Frontal cortex (tissue), 4 donors: Measurements from ENCODE around the gene PRR35. TPM values are rescaled to one million over a fixed set of nuclear protein-coding genes. Genes with fewer than 3 reads are reported as not detected.
A peak's percentile ranks its signal among the peaks of the same experiment; 100 is the strongest.

ENCODE experiments used
- DNase-seq, 2 donors: peaks; one replicate each; pipeline ENCODE4 v3.0.0; 2012; ENCODE audit warnings: low spot score in 2 of 2
- FAIRE-seq: peaks from 2 replicates; lab custom pipeline; 2012; peaks lifted over from hg19 to GRCh38; lab: Jason Lieb, UNC
- total RNA-seq: library from RNA; depleted of rRNA; stranded (reverse); fragments of >200 nt; gene quantifications from one replicate; pipeline ENCODE4 v1.2.3, GENCODE V29; 2014
- donor health status: control.
- donor health status: control.
- donor health status: control.

The PRR35 gene
- total RNA-seq, 1 donor from 2014 or later, result not detected

- FAIRE-seq, result no peak
- peak; percentile 91 to 96 for DNase-seq
Measured at GRCh38 chr16:527015-527903, 32.9 kb upstream of the PRR35 start, which contains the start of gene CAPN15. TSS of gene CAPN15 (plus strand) at chr16:527712. CDS start at chr16:546839, 19,127 bp downstream.

DNA sequence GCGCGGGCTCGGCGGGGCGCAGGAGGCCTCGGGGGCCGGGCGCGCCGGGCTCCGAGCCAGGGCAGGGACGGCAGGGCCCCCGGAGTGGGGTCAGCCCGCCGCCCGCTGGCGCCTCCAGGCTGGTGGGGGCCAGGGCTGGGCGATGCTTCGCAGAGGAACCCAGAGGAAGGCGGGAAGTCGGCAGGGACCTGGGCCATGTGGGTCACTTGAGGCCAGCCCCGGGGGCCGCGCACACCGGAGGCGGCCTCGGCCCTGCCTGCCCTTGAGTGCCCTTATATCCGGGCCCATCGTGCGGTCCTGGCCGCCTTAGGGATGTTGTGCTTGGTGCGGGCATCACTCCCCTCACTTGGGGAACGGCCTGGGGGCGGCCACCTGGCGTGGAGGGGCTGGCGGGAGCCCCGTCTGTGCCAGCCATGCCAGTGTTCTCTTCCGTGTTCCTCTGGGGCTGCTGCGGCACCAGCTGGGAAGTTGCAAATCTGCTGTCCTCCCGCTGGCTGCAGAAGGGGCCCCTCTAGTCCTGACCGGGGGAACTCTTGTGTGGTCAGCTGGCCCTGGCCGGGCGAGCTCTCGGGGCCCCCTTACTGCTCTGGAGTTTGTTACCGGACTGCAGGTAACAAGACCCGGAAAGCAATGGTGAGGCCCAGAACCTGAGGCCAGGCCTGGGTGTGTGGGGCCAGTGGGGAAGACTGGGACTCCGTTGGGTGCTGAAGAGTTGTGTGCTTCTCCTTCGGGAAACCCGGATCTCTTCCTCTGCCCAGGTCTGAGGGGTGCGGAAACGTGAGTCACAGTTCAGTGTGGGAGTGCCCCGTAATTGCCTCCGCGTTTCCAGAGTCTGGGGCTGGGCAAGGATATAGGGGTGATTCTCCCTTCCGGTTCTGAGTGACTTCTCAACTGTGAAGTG, 31.8 kb upstream of the PRR35 start:
- FAIRE-seq, result no peak
- no peak for DNase-seq

GRCh38 chr16:529012-529575, 31.1 kb upstream of the PRR35 start:
- FAIRE-seq, result no peak

DNA sequence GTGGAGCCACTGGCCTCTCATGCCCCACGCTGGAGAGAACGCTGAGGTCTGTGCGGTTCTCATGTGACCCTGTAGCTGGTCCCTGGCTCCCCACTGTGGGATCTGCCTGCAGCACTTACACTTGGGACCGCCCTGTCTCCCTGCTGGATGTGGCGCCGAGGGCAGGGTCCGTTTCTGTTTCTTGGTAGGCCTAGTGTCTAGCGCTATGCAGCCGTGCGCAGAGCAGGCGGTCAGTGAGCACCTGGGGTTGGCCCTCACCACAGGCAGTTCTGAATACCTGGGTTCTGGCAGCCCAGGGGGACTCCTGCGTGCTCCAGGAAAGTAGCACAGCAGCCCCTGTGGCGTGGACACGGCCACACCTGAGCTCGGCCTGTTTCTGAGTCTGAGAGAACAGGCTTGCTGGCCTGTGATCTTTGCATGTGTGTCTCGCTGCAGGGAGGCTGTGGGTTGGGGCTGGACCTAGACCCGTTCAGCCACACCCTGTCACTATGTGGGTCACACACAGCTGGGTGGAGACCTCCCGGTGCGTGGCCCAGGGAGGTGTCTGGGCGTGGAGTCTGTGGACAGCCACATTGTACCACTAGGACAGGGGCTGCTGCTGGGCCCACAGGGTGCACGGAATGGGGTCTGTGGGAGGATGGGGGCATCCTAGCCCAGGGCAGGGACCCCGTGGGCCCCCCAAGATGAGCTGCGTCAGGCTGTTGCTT, 29.9 kb upstream of the PRR35 start:
- DNase-seq, result no peak
- FAIRE-seq, result no peak

More at GRCh38 chr16:529012-529575, 31.1 kb upstream of the PRR35 start:
- DNase-seq, result no peak

DNA sequence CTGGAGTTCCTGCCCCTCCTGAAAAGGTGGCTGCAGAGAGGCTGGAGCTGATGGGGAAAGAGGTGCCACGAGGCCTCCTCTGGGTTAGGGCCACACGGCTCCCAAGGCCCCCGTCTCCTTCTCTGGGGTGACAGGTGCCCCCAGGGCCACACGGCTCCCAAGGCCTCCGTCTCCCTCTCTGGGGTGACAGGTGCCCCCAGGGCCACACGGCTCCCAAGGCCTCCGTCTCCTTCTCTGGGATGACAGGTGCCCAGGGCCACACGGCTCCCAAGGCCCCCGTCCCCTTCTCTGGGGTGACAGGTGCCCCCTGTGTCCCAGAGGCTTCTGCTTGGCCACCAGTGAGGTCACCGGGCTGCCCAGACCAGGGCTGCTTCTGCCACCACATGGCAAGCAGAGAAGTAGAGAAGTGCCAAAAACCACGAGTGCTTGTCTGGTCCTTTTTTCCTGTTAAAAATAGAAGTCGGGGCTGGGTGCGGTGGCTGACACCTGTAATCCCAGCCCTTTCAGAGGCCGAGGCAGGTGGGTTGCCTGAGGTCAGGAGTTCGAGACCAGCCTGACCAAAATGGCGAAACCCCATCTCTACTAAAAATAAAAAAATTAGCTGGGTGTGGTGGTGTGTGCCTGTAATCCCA, 28.6 kb upstream of the PRR35 start:
- FAIRE-seq, result no peak
- no peak for DNase-seq

GRCh38 chr16:533391-534123, 26.6 kb upstream of the PRR35 start:
- FAIRE-seq (no peak), DNase-seq (no peak)

- DNase-seq, result no peak
- no peak for FAIRE-seq
Measured at GRCh38 chr16:534135-534534, 26.1 kb upstream of the PRR35 start.

DNA sequence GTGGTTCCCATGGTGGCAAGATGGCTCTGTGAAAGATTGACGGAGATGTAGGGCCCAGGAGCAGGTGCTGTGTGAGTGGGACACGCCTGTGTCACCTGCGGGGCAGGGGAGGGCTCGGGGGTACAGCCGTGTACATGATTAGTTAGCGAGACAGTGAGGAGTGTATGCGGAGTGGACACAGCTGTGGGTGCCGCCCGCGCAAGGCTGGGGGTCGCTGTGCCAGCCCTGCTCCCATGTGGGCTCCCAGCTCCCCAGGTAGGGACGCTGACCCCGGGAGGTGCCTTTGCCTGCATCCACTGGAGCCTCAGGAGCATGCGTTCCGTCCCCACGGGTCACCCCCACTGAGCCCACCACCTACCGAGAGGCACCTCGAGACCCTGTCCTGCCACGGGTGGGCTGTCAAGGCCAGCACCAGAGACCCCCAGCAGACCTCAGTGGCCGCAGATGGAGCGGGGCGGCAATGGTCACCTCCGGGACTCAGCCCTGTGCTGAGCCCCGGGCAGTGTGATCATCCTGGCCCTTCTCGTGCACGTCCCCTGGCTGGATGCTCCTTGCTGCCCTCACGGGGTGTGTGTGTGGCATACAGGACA, 25.2 kb upstream of the PRR35 start:
- DNase-seq (no peak), FAIRE-seq (no peak)

- DNase-seq (no peak), FAIRE-seq (no peak)
Measured at GRCh38 chr16:535446-536405, 24.5 kb upstream of the PRR35 start.

GRCh38 chr16:536746-537145, 23.4 kb upstream of the PRR35 start:
- DNase-seq (no peak), FAIRE-seq (no peak)

DNA sequence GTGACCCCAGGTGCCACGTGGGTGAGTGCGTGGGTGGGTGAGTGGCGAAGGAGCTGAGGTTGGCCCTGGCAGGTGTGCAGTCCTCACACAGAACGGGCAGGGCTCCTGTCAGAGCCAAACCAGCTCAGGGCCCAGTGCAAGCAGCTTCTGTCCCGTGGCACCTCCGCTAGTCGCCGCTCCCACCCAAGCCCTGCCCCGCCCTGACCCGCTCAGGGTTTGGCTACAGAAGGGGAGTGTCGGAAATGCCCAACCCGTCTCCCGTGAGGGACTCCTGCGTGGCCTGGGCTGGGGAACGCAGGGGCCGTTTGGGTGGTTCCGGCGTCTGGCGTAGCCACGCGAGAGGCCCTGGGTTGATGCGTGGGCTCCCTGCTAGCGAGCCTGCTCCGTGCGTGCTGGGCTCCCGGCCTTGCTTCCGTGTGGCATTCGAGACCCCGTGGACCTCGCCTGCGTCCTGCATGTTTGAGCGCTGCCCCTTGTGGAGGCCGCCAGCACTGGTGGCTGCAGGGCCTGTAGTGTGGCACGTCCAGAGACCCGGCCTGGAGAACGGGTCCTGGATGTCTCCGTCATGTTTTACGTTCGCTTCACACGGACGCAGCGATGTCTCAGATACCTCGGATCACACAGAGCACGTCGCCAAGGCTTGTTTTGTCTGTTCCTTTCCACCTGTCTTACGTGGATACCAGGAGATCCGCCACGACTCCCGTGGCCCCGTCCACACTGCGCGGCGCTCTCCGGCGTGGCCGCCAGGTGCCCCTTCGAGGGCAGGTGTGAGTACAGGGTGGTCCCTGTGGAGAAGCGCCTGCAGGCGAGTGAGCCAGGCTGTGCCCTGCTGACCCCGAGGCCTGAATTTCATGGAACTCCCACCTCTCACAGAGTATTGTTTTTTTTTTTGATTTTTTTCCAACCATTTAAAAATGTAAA, 22.5 kb upstream of the PRR35 start:
- DNase-seq (no peak), FAIRE-seq (no peak)

GRCh38 chr16:539901-540530, 20.2 kb upstream of the PRR35 start:
- FAIRE-seq (no peak), DNase-seq (no peak)

- FAIRE-seq, result no peak
- no peak for DNase-seq
Measured at GRCh38 chr16:540645-541340, 19.4 kb upstream of the PRR35 start.

DNA sequence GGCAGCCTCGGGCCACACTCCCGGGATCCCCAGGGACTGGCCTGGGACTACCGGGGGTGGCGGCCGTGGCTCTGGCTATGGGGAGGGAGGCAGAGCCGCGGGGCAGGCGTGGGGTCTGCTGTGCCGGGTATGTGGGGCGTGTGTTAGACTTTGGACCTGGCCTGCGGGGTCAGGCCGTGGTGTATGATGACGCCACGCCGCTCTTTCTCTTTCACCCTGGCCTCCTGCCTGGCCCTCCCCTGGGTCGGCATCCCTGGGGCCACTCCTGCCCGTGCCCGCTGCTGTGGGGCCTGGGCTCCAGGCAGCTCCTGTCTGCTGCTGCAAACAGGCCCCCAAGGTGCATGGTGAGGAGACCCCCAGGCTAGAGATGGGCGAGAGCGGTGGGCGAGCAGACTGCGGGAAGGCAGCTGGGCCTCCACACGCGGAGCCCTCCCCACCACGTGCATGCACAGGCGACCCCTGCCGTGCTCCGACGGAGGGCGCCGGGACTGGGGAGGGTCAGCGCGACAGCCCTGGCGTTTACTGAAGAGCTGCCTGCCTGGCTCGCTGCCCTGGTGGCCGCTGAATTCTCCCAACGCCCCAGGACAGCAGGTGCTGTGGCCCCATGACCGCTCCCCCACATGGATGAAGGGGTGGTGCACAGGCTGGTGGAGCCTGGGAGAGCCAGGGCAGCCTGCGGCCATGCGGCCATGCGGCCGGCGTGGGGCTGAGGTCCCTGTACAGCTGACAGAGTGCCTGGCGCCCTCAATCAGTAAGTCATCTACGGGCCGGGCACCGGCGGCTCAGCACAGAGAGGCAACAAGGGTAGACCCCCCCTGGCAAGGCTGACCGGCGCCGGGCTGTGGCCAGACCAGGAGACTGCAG, 16.7 kb upstream of the PRR35 start:
- DNase-seq (no peak), FAIRE-seq (no peak)
